Activated T-helper 1 cell treated with anti-CD3 and anti-CD28 coated beads, Interleukin-12 subunit alpha, Interleukin-12 subunit beta, Interleukin-2, Interleukin-4 antibody, amounts not matched to agents 30 ng/mL and 10 ng/mL and 1 ng/mL, durations not matched to agents 14 hours and 24 hours and 36 hours (primary cell): ENCODE results near the gene TOX2. TPM values are rescaled to one million over a fixed set of nuclear protein-coding genes. Genes with fewer than 3 reads are reported as not detected.
"Not testable (repeated sequence)": the region's sequence is repeated elsewhere in the genome, so short reads cannot be mapped to it uniquely, and the experiment has no call there.

ENCODE experiments used
- DNase-seq: peaks from one replicate; pipeline ENCODE4 v3.0.0; 2021; ENCODE audit warnings: low spot score
- H3K27ac Mint-ChIP-seq: one replicate; pipeline ENCODE4 v1.8.0; 2021; ENCODE audit warnings: mild to moderate bottlenecking, mixed read lengths
- H3K27me3 Mint-ChIP-seq: one replicate; pipeline ENCODE4 v1.8.0; 2022; ENCODE audit warnings: mild to moderate bottlenecking, moderate library complexity, mixed read lengths; ENCODE audit not compliant: insufficient read depth
- H3K36me3 Mint-ChIP-seq: one replicate; pipeline ENCODE4 v1.8.0; 2021; ENCODE audit warnings: low read depth, mixed read lengths
- H3K4me1 Mint-ChIP-seq: one replicate; pipeline ENCODE4 v1.8.0; 2021; ENCODE audit warnings: low read depth, mixed read lengths
- H3K4me3 Mint-ChIP-seq: one replicate; pipeline ENCODE4 v1.8.0; 2021; ENCODE audit warnings: mild to moderate bottlenecking, moderate library complexity, mixed read lengths
- H3K9me3 Mint-ChIP-seq: one replicate; pipeline ENCODE4 v1.8.0; 2021; ENCODE audit warnings: mixed read lengths
- intact Hi-C: fragments of 100-400 bp; cut with micrococcal nuclease; formaldehyde crosslinking; loops from one replicate; pipeline ENCODE4 v1.15.1; 2024
- total RNA-seq: library from RNA; stranded (reverse); gene quantifications from 2 replicates; pipeline ENCODE4 v1.2.3, GENCODE V29; 2022

Gene TOX2
- total RNA-seq, 1 donor from 2014 or later = 4.0 TPM

DNA sequence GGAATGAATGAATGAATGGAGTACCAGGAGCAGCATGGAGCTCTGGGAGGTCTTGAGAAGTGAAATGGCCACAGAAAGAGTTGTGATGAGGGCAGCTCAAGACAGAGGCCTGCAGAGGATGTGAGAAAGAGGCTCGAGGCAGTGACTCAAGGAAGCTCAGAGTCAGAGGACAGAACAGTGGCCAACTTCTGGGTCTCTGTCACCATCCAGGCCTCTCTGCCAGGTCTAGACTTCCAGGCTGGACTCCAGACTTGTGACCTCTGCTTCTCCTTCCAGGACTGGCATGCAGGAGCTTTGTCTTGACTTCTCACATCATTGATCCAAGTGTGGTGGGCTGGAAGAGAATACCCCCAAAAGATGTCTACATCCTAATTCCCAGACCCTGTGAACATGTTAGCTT is 119.8 kb downstream of the TOX2 start:
- DNase-seq = no peak
- H3K4me1 Mint-ChIP-seq = peaks cover 56% of the 10 kb centered on the region
- H3K27me3 Mint-ChIP-seq = peaks cover 25% of the 10 kb centered on the region
- H3K36me3 Mint-ChIP-seq = peaks cover 11% of the 10 kb centered on the region
- H3K4me3 Mint-ChIP-seq = no peak overlapping the region
- H3K27ac Mint-ChIP-seq = no peak overlapping the region
- intact Hi-C loops = no loop called here
- peaks cover 5% of the 10 kb centered on the region for H3K9me3 Mint-ChIP-seq

DNA sequence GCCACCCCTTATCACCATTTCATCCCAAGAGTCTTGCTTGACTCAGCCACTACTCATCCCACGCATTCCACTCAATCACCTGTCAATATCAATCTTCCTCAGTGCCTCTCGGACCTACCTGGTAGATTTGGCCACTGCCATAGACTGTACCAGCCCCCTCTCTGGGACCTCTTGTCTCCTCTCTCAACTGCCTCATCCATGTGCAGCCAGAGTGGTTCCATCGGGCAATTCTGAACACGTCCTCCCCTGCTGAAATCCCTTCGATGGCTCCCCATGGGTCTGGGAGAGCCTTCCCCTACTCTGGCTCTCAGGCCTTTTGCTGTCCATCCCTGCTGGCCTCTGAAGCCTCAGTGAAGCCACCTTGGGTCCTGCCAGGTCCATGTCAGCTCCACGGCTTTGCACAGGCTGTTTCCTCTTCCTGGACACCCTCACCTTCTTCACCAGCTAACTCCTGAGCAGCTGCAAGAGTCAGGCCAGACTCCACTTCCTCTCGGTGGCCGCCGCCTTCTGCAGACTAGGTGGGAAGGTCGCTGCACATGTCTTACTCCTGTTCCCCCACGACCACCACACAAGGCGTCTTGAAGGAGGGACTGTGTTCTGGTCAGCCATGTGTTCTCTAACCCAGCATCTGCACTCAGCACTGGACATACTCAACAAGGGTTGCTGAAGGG is 120.4 kb downstream of the TOX2 start:
- DNase-seq = no peak
- Mint-ChIP-seq H3K4me1 (peaks cover 49% of the 10 kb centered on the region), H3K27me3 (peaks cover 23% of the 10 kb centered on the region), H3K9me3 (peaks cover 5% of the 10 kb centered on the region), H3K36me3 (peaks cover 9% of the 10 kb centered on the region), H3K4me3 (no peak overlapping the region), H3K27ac (no peak overlapping the region)
- intact Hi-C loops = no loop called here

DNA sequence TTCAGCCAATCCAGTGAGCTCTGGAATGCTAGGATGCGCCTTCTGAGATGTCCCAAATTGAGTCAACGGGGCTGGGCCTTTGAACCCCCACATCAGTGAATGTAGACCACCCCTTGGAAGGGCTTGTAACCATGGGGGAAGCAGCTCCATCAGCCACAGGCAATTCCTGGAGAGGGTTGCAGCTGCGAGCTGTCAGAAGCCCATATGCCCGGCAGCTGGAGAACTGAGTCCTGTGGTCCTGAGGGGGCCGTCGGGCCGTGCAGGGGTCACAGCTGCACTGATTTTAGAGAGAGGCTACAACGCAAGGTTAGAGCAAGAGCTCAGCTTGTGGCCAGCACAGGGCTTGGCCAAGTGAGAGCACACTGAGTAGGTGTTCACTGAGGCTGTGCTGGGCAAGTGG is 121.3 kb downstream of the TOX2 start:
- Mint-ChIP-seq H3K4me3 (no peak overlapping the region), H3K27ac (no peak overlapping the region), H3K4me1 (peaks cover 42% of the 10 kb centered on the region)

DNA sequence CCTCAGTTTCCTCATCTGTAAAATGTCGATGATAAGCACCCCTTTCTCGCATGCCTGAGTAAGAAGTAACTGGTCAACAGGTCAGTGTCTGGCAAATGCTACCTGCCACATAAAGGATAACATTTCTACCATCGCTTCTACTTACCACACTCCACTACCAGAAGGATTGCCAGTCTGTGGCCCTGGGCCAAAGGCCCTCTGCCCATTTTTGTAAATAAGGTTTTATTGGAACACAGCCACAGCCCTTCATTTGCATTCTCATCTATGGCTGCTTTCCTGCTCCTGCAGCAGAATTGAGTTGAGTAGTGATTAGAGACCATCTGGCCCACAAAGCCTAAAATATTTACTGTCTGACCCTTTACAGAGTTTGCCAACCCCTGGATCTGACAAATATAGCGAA is 121.8 kb downstream of the TOX2 start:
- H3K9me3 Mint-ChIP-seq = no peaks in the 10 kb centered on the region
- H3K27ac Mint-ChIP-seq = no peak overlapping the region
- H3K4me1 Mint-ChIP-seq = peaks cover 39% of the 10 kb centered on the region
- H3K36me3 Mint-ChIP-seq = peaks cover 7% of the 10 kb centered on the region
- DNase-seq = no peak
- H3K27me3 Mint-ChIP-seq = peaks cover 29% of the 10 kb centered on the region
- intact Hi-C loops = no loop called here
- no peak overlapping the region for H3K4me3 Mint-ChIP-seq

More for the DNA sequence above, 121.3 kb downstream of the TOX2 start:
- H3K27me3 Mint-ChIP-seq = peaks cover 29% of the 10 kb centered on the region
- no peaks in the 10 kb centered on the region for H3K9me3 Mint-ChIP-seq
- H3K36me3 Mint-ChIP-seq = peaks cover 7% of the 10 kb centered on the region
- intact Hi-C loops = no loop called here
- no peak for DNase-seq

DNA sequence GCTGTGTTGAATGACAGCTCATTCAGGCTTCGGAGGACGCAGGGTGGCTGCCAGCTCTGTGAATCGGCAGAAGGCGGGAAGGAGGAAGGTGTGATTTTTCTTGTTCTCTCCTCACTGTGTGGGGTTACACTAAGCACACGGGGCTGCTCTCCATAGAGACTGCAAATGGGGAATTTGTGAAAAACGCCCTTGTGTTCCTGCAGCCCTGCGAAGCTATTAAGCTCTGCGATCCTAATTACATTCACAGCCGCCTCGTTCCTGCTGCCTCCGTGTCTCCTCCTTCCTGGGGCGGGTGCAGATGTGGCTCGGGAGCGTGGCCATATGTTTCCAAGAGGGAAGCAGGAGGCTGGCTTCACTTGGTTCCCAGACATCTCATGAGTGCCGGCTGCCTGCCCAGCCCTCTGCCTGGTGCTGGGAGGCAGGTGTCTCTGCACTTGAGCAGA is 124.0 kb downstream of the TOX2 start:
- Mint-ChIP-seq H3K4me3 (no peak overlapping the region), H3K4me1 (peaks cover 17% of the 10 kb centered on the region), H3K27ac (no peak overlapping the region), H3K27me3 (peaks cover 48% of the 10 kb centered on the region), H3K9me3 (no peaks in the 10 kb centered on the region), H3K36me3 (peaks cover 1% of the 10 kb centered on the region)
- DNase-seq = no peak
- intact Hi-C loops = no loop called here

DNA sequence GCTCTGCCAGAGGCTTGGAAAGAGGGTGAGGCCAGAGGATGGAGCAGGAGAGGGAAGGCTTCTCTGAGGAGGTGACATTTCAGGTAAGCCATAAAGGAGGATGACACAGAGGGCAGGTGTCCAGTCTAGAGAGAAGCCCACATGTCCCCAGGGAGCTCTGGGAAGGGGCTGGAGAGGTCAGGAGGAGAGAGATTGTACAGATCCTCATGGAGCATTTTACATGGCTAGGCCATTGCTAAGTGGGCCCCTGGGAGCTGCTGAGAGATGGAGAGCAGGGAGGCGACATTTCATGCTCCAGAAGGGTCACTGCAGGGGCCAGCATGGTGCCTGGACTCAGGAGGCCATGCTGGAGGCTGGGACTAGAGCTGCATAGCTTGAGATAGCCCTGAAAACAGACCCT is 124.5 kb downstream of the TOX2 start:
- Mint-ChIP-seq H3K4me3 (no peak overlapping the region), H3K27me3 (peaks cover 49% of the 10 kb centered on the region), H3K9me3 (no peaks in the 10 kb centered on the region), H3K36me3 (peaks cover 1% of the 10 kb centered on the region), H3K27ac (no peak overlapping the region), H3K4me1 (peaks cover 12% of the 10 kb centered on the region)
- no peak for DNase-seq
- intact Hi-C loops = no loop called here

DNA sequence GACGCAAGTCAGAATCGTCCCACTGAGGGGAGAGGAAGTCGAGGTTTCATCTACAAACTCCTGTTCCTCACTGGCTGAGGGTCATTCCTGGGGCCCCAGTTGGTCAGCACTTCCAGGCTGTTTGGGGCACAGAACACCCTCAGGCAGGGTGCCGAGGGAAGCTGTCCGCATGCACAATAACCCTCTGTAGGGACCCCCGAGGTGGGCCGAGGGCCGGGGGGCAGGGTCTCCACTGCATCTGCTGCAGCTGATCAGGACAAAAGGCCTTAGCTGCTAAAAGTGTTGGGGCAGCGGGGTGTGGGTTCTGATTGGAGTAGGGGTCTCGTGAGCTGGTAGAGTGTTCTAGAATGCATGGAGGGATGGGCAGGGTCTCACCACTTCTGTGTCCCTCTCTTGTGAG is 125.1 kb downstream of the TOX2 start:
- Mint-ChIP-seq H3K4me3 (no peak overlapping the region), H3K9me3 (no peaks in the 10 kb centered on the region), H3K27ac (no peak overlapping the region), H3K27me3 (peaks cover 53% of the 10 kb centered on the region), H3K4me1 (peaks cover 9% of the 10 kb centered on the region), H3K36me3 (peaks cover 1% of the 10 kb centered on the region)
- intact Hi-C loops = no loop called here
- no peak for DNase-seq

DNA sequence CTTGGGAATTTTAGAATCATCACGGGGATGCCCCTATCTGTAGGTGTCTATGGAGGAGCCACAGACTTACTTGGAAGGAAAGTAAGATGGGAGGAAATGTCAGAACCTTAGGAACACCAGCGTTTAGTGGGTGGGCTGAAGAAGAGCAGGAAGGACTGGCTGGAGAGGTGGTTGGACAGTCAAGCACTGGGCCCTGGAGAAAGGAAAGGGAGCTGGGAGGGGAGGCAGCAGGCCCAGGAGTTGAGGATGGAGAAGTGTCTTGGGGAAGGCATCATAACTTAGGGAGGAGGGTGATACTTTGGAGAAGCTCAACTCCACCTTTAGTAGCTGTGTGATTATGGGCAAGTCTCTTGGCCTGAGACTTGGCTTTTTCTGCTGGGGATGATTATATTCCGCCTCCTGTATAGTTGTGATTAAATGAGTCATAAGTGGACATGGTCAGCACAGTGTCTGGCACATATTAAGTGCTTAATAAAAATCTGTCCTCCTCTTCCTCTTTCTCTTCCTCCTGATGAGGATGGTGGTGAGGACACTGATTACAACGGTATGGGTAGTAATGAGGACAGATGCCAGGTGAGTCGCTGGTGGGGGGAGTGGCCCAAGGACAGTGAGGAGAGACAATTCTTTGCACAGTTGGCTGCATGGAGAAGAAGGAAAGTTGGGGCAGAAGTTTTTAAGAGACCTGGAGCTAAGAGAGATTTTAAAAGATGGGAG is 125.7 kb downstream of the TOX2 start:
- H3K27me3 Mint-ChIP-seq = peaks cover 54% of the 10 kb centered on the region
- intact Hi-C loops = no loop called here

DNA sequence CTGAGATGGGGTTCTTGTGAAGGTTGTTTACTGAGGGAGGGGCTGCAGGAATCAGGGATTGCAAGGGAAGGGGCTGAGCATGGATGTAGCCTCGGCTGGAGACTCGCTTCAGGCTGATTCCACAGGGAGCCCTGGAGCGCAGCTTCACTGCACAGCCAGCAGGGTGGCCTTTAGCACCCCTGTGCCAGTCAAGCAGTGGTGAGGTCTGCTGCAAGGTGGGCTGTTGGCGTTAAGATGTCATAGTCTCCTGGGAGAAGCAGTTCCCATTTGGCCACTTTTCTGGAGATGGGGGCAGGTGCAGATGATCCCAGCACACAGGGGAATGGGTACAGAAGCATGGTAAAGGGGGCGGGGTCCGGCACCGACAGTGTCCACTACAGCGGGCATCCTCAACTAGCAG is 126.3 kb downstream of the TOX2 start:
- H3K27me3 Mint-ChIP-seq = peaks cover 53% of the 10 kb centered on the region
- H3K4me3 Mint-ChIP-seq = no peak overlapping the region
- H3K9me3 Mint-ChIP-seq = no peaks in the 10 kb centered on the region
- DNase-seq = no peak
- intact Hi-C loops = no loop called here
- peaks cover 1% of the 10 kb centered on the region for H3K36me3 Mint-ChIP-seq
- no peaks in the 10 kb centered on the region for H3K4me1 Mint-ChIP-seq
- no peak overlapping the region for H3K27ac Mint-ChIP-seq

More for the DNA sequence above, 125.7 kb downstream of the TOX2 start:
- H3K9me3 Mint-ChIP-seq = no peaks in the 10 kb centered on the region
- no peak overlapping the region for H3K27ac Mint-ChIP-seq
- H3K4me1 Mint-ChIP-seq = peaks cover 3% of the 10 kb centered on the region
- no peak overlapping the region for H3K4me3 Mint-ChIP-seq
- DNase-seq = no peak
- H3K36me3 Mint-ChIP-seq = peaks cover 1% of the 10 kb centered on the region

DNA sequence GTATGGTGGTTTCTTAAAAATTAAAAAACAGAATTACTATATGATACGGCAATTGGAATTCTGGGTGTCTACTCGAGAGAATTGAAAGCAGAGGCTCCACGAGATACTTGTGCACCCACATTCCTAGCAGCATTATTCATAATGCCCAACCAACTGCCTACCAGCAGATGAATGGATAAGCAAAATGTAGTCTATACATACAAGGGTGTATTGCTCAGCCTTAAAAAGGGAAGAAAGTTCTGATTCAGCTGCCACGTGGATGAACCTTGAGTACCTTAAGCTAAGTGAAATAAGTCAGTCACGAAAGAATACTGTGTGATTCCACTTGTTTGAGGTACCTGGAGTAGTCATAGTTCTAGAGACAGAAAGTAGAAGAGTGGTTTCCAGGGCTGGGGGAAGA is 130.1 kb downstream of the TOX2 start:
- H3K4me3 Mint-ChIP-seq, H3K36me3 Mint-ChIP-seq, H3K9me3 Mint-ChIP-seq, intact Hi-C loops, DNase-seq, H3K27ac Mint-ChIP-seq, H3K4me1 Mint-ChIP-seq: not testable (repeated sequence)
- peaks cover 44% of the 10 kb centered on the region for H3K27me3 Mint-ChIP-seq

DNA sequence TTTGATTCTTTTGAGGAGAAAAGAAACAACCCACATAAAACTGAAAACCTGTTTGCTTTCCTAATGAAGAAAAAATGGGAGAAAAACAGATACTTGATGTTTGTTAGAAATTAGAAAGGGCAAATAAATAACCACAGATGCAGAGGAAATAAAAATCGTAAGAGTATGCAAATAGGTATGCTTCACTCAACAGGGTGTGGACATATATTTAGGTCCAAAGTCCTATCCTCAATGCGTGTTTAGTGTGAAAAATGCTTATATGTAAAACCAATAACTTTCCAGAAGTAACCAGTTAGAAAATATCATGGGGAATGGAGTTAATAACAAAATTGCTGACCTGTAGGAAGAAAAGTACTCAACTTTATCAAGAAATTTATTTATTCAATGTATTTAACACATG is 135.7 kb downstream of the TOX2 start:
- Mint-ChIP-seq H3K27me3 (peaks cover 20% of the 10 kb centered on the region), H3K27ac (no peak overlapping the region), H3K4me1 (no peaks in the 10 kb centered on the region), H3K9me3 (no peaks in the 10 kb centered on the region), H3K36me3 (peaks cover 3% of the 10 kb centered on the region), H3K4me3 (no peak overlapping the region)
- intact Hi-C loops = no loop called here
- no peak for DNase-seq

DNA sequence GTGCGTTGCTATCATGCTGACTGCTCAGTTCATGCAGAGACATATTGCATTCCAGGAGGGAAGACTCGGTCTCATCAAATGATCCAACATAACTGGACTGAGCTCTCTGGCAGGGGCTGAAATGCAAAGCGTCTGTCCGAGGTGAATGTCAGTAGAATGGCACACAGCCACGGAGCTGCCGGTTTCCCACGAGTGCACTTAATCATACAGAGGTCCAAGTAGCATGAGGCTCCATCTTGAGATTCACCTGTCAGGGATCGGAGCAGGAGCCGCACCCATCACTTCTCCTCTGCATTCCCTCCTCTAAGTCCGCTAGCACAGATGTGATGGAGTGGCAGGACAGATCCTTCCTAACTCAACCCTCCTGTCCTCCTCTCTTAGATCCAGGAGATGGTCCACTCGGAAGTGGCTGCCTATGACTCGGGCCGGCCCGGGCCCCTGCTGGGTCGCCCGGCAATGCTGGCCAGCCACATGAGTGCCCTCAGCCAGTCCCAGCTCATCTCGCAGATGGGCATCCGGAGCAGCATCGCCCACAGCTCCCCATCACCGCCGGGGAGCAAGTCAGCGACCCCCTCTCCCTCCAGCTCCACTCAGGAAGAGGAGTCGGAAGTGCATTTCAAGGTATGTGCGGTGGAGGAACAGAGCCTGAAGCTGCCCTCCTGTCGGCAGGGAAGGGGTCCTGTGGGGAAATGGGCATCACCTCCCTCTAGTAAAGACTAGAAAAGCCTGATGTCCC is 136.4 kb downstream of the TOX2 start:
- H3K36me3 Mint-ChIP-seq = peaks cover 3% of the 10 kb centered on the region
- no peaks in the 10 kb centered on the region for H3K9me3 Mint-ChIP-seq
- intact Hi-C loops = no loop called here
- DNase-seq = no peak
- no peak overlapping the region for H3K4me3 Mint-ChIP-seq
- H3K27me3 Mint-ChIP-seq = peaks cover 16% of the 10 kb centered on the region
- no peaks in the 10 kb centered on the region for H3K4me1 Mint-ChIP-seq
- no peak overlapping the region for H3K27ac Mint-ChIP-seq

DNA sequence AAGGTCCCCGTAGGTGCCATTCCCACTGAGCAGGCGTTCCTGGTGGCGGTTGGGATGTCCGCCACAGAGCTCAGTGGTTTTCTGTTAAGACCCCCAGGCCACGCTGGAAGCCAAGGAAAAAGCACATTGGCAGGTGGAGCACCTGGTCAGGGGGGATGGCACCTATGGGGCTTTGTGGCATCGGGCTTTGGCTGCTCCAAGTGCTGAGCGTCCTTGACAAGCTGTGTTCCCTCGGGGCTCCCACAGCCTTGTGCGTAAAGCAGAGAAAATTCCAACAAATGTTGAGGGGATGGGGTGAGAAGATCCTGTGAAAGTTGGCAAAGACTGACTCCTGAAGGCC is 137.0 kb downstream of the TOX2 start:
- no peak overlapping the region for H3K27ac Mint-ChIP-seq
- DNase-seq = no peak
- no peak overlapping the region for H3K4me3 Mint-ChIP-seq
- no peaks in the 10 kb centered on the region for H3K4me1 Mint-ChIP-seq
- peaks cover 16% of the 10 kb centered on the region for H3K27me3 Mint-ChIP-seq
- H3K36me3 Mint-ChIP-seq = peaks cover 3% of the 10 kb centered on the region
- intact Hi-C loops = no loop called here
- H3K9me3 Mint-ChIP-seq = no peaks in the 10 kb centered on the region
